GM10847 (cell line): ENCODE measurements around the gene TMCC1.

Experiments used
- POLR2A ChIP-seq: IDR thresholded peaks from 2 replicates; pipeline ENCODE4 v1.6.1; 2011; ENCODE audit not compliant: insufficient read length; ENCODE audit errors: extremely low read depth

The TMCC1 gene

DNA sequence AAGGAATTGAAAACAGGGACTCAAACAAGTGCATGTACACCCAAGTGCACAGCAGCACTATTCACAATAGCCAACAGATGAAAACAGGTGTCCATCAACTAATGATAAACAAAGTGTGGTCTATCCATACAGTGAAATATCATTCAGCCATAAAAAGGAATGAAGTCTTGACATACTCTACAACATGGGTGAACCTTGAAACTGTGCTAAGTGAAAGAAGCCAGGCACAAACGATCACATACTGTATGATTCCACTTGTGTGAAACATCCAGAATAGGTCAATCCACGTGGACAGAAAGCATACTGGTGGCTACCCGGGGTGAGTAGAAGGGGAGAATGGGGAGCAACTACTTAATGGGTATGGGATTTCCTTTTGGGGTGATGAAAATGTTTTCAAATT lies 257.4 kb downstream of the TMCC1 start:
- TF ChIP-seq POLR2A, result no peak

GRCh38 chr3:129635656-129636055 lies 257.9 kb downstream of the TMCC1 start:
- TF ChIP-seq POLR2A, result no peak

DNA sequence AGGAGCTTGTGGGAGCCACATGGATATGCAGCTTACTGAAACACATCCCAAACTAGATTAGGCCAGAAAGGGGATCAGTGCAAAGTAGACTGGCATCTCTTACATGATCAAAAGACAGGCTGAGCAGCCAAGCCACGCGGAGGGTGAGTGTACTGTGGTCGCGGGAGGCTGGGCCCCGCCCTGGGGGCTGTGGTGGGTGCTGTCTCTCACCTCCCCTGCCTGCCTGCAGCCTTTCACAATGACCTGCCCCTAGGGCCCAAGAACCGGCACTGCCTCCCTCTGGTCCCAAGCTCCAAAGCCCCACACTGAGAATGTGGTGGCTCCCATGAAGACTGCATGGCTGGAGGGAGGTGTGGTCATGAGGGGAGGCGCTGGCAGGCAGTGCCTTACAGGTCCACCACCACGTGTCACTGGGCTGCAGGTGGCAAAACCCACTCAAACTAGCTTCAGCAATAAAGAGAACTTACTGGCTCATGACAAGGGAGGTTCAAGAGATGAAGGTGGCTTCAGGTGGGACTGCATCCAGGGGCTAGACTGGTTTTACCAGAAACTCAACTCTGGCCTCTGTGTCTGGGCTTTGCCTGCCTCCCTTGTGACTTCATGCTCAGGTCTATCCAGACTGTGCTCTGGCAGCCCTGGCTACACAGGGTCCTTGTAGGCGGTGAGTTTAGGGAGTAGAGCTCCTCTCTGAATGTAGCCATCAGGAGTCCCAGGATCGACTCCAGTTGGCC lies 259.6 kb downstream of the TMCC1 start:
- TF ChIP-seq POLR2A, result no peak

DNA sequence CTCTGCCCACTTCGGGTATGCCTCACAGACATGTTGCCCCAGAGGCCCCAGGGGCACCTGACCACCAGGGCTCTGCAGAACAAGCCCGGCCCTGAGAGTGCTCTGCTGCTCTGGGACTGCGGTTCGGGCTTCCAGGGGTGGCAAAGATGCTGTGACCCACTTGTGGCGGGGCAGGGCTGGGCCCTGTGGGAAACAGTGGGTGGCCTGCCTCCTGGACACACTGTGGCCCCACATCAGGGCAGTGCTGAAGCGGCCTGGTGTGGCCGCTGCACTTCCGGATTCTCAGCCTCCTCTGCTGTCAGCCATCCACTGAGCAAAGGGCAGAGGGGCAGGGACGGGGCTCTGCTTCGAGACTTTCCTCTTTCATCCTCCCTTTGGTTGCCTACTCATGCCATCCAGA lies 260.5 kb downstream of the TMCC1 start:
- TF ChIP-seq POLR2A, result no peak

GRCh38 chr3:129632556-129632955 lies 261.0 kb downstream of the TMCC1 start:
- TF ChIP-seq POLR2A, result no peak

DNA sequence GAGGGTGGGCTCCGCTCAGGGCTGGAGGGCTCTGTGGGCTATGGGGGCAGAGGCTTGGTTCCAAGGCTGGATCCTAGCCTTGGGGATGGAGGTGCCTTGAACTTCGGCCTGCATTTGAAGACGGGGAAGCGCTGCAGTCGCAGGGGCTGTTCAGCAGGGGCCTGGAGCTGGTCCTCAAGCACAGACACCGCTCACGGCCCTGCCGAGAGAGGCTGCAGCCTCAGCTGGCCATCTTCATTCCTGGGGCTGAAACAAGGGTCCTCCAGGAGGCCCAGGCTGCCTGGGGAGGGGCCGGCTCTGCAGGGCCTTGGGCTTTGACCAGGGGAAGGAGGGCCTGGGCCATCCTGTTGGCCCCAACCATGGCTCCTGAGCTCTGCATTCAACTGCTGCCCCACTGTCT lies 261.5 kb downstream of the TMCC1 start:
- no peak for TF ChIP-seq POLR2A

DNA sequence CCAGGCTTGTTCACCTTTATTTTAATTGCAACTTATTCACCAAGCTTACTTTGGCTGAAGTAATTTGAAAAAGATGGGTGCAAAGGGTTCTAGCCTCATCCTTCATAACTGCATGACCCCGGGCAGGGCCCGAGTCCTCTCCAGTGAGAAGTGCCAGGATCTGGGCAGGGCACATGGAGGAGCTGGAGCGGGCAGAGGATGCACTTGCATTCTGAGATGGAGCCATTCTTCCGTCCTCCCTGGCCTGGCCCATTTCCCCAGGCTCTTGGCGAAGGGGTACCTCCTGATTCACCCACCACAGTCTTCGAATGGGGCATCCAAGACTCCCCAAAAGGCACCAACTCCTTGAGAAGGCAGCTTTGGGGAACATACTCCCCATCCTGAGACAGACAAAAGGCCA lies 264.5 kb downstream of the TMCC1 start:
- TF ChIP-seq POLR2A, result no peak

DNA sequence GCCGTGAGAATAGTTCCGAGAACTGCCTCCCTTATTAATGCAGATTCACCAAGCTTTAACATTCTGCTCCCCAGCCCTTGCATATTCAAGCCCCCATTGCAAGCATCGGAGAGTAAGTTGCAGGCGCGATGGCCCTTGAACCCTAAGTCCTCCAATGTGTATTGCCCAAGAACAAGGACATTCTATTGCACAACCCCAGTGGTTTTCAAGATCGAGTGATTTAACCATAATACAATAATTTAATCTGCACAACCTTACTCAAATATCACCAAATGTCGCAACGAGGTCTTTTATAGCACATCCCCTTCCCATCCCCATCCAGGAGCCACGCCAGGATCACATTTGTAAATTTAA lies 265.4 kb downstream of the TMCC1 start:
- no peak for TF ChIP-seq POLR2A

GRCh38 chr3:129627350-129628168 lies 266.0 kb downstream of the TMCC1 start:
- no peak for TF ChIP-seq POLR2A

GRCh38 chr3:129626744-129627349 lies 266.7 kb downstream of the TMCC1 start:
- peak; percentile 65 for TF ChIP-seq POLR2A

- TF ChIP-seq POLR2A, result no peak
Observed at GRCh38 chr3:129625072-129625874, 268.2 kb downstream of the TMCC1 start.

GRCh38 chr3:129624347-129625071 lies 269.0 kb downstream of the TMCC1 start:
- no peak for TF ChIP-seq POLR2A

DNA sequence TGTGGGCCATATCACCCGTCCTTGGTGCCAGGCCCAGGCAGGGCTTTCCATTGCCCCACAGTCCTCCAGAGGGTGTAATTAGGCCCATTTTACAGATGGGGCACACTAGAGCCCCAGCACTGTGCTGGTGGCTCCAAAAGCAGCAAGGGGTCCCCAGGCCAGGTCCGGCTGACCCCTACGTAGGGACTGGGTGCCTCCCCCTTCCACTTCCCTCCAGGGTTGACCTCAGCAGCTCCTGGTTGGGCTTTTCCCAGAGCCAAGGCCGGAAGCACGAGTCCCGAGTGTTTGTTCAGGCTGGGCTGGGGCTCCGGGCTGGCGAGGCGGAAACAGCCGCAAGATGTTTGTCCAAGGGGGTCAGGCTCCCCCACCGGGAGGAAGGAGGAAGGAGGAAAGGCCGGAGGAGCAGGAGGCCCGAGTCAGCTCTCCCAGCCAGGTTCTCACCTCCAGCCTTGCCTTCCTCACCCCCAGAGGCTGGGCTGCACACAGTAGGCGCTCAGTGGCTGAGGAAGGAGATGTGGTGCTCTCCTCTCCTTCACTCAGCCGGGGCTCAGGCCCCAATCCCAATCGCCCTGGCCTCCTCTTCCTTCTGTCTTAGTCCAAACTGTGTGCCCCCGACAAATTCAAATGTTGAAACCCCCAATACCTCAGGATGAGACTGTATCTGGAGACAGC lies 269.9 kb downstream of the TMCC1 start:
- TF ChIP-seq POLR2A, result no peak

DNA sequence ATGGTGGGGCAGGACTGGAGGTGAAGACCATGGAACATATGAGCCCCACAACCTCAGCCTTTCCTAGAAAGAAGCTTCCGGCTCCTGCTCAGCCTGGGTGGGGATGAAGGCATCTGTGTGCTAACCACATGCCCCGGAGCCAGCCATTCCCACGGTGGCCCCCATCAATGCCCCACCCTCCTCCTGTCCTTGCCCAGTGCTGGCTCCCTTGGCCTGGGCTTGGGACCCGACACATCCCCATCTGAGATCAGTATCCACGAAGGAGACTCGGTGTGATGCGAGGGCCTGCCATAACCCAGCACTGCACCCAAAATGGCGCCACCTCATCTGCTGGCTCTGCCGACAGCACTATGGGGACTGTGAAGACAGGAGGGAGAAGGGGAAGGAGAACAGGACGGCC lies 270.6 kb downstream of the TMCC1 start:
- TF ChIP-seq POLR2A, result no peak

DNA sequence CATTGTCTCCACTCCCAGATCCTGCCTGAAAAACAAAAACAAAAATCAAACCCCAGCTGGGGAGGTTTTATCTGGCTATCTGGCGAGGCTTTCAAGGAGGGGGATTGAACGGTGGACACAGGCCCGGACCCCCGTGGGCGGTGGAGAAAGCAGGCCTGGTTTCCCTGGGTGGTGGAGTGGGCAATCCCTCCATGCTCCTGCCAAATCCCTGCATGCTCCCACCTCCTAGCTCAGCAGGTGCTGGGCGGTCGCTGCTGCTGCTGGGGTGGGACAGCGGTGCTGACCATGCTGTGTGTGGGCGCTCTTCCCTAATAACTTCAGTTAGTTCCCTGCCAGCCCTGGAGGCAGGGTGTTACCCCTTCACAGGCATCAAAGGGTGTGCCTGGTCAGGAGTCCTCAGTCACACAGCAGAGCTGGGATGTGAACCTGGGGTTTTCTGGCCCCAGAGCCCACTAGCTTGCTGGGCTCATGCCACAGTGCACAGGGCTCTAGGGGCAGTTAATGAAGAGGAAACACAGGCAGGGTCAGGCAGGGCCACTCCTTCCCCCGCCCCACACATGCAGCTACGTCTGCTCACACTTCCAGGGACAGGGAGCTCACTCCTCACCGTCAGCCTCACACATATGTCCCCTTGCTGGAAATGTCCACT lies 271.2 kb downstream of the TMCC1 start:
- no peak for TF ChIP-seq POLR2A
